Activated effector memory CD4-positive, alpha-beta T cell treated with Interleukin-2 at 50 U/mL for 16 hours (primary cell): ENCODE data around the gene ACP3.
"Not testable (repeated sequence)": the region's sequence is repeated elsewhere in the genome, so short reads cannot be mapped to it uniquely, and the experiment has no call there.

Source experiments
- DNase-seq: peaks from one replicate; pipeline ENCODE4 v3.0.0-alpha.2; 2020

The ACP3 gene

GRCh38 chr3:132317229-132317948 lies at the start of gene ACP3:
TSS of gene ACP3 (plus strand) at chr3:132317407. CDS start at chr3:132317457, 50 bp downstream.
- DNase-seq = no peak

- no peak for DNase-seq
Measured at GRCh38 chr3:132268956-132269355, 48.3 kb upstream of the ACP3 start.

- no peak for DNase-seq
Measured at GRCh38 chr3:132273036-132273435, 44.2 kb upstream of the ACP3 start.

- DNase-seq = no peak
Measured at GRCh38 chr3:132276228-132276906, 40.8 kb upstream of the ACP3 start.

GRCh38 chr3:132279030-132279429 lies 38.2 kb upstream of the ACP3 start:
- no peak for DNase-seq

GRCh38 chr3:132283440-132283839 lies 33.8 kb upstream of the ACP3 start:
- no peak for DNase-seq

GRCh38 chr3:132283916-132284405 lies 33.2 kb upstream of the ACP3 start:
- no peak for DNase-seq

GRCh38 chr3:132284781-132285619 lies 32.2 kb upstream of the ACP3 start:
- DNase-seq = no peak

- no peak for DNase-seq
Measured at GRCh38 chr3:132285620-132285945, 31.6 kb upstream of the ACP3 start.

- DNase-seq = no peak
Measured at GRCh38 chr3:132286035-132286434, 31.2 kb upstream of the ACP3 start.

GRCh38 chr3:132288357-132288756 lies 28.9 kb upstream of the ACP3 start:
- DNase-seq = no peak

- DNase-seq = no peak
Measured at GRCh38 chr3:132289316-132289715, 27.9 kb upstream of the ACP3 start.

GRCh38 chr3:132290833-132291232 lies 26.4 kb upstream of the ACP3 start:
- no peak for DNase-seq

- no peak for DNase-seq
Measured at GRCh38 chr3:132292042-132292441, 25.2 kb upstream of the ACP3 start.

- DNase-seq = no peak
Measured at GRCh38 chr3:132293251-132293650, 24.0 kb upstream of the ACP3 start.

- DNase-seq = no peak
Measured at GRCh38 chr3:132294906-132295305, 22.3 kb upstream of the ACP3 start.

GRCh38 chr3:132303336-132304201 lies 13.6 kb upstream of the ACP3 start:
- not testable (repeated sequence) for DNase-seq

GRCh38 chr3:132304351-132304750 lies 12.9 kb upstream of the ACP3 start:
- DNase-seq = not testable (repeated sequence)

- DNase-seq = not testable (repeated sequence)
Measured at GRCh38 chr3:132310057-132310456, 7.2 kb upstream of the ACP3 start.

GRCh38 chr3:132311316-132311715 lies 5.9 kb upstream of the ACP3 start:
- DNase-seq = no peak

GRCh38 chr3:132311841-132312240 lies 5.4 kb upstream of the ACP3 start:
- DNase-seq = no peak

GRCh38 chr3:132315851-132316250 lies 1.4 kb upstream of the ACP3 start:
- DNase-seq = no peak

- DNase-seq = no peak
Measured at GRCh38 chr3:132318451-132318850, 1.2 kb downstream of the ACP3 start.
